SU-DHL-6 (cell line): ENCODE results near the gene MAPK6.

Experiments used
- CTCF ChIP-seq: fragments of 200-600 bp; sonication (generic); IDR thresholded peaks from one replicate; pipeline ENCODE4 v1.5.1; 2017; ENCODE audit warnings: antibody characterized with exemption, mild to moderate bottlenecking, low read length, moderate library complexity; ENCODE audit not compliant: insufficient read depth, poor library complexity, severe bottlenecking
- EZH2phosphoT487 ChIP-seq: fragments of 200-600 bp; sonication (generic), shearing (Covaris generic); conservative IDR thresholded peaks from 2 replicates; pipeline ENCODE4 v1.6.1; 2018; ENCODE audit warnings: mild to moderate bottlenecking, antibody characterized with exemption, low read length, moderate library complexity, mixed read lengths

- TF ChIP-seq CTCF (no peak), EZH2phosphoT487 (no peak)
These were observed 88.2 kb downstream of the MAPK6 start for GRCh38 chr15:52107238-52107637.
